Endothelial cell (in vitro differentiated cells): ENCODE results near the gene SFRP2. TPM values are rescaled to one million over a fixed set of nuclear protein-coding genes. Genes with fewer than 3 reads are reported as not detected.

ENCODE experiments used
- DNase-seq: peaks from one replicate; pipeline ENCODE4 v3.0.0; 2021; ENCODE audit warnings: low spot score
- H3K27ac Mint-ChIP-seq: one replicate; pipeline ENCODE4 v1.8.0; 2021; ENCODE audit warnings: mixed read lengths, inconsistent platforms; ENCODE audit not compliant: unreplicated experiment
- H3K27me3 Mint-ChIP-seq: one replicate; pipeline ENCODE4 v1.8.0; 2021; ENCODE audit warnings: mild to moderate bottlenecking, moderate library complexity, mixed read lengths, inconsistent platforms; ENCODE audit not compliant: unreplicated experiment
- H3K36me3 Mint-ChIP-seq: one replicate; pipeline ENCODE4 v1.8.0; 2021; ENCODE audit warnings: mild to moderate bottlenecking, low read depth, mixed read lengths, inconsistent platforms; ENCODE audit not compliant: unreplicated experiment
- H3K4me1 Mint-ChIP-seq: one replicate; pipeline ENCODE4 v1.8.0; 2021; ENCODE audit warnings: mild to moderate bottlenecking, mixed read lengths, inconsistent platforms; ENCODE audit not compliant: unreplicated experiment
- H3K4me3 Mint-ChIP-seq: one replicate; pipeline ENCODE4 v1.8.0; 2021; ENCODE audit warnings: mild to moderate bottlenecking, mixed read lengths, inconsistent platforms; ENCODE audit not compliant: unreplicated experiment
- H3K9me3 Mint-ChIP-seq: one replicate; pipeline ENCODE4 v1.8.0; 2021; ENCODE audit warnings: mixed read lengths, inconsistent platforms; ENCODE audit not compliant: unreplicated experiment
- total RNA-seq: library from RNA; stranded (reverse); fragmentation: NEBNext Ultra II Directional; extraction: Animal tissue kit (Norgen Biotek cat#: 25700); gene quantifications from one replicate; pipeline ENCODE4 v1.2.1, GENCODE V29; 2021; ENCODE audit not compliant: unreplicated experiment
- TF ChIP-seq, protein P1 (sequence below): fragments of 200-600 bp; sonication (generic); IDR thresholded peaks from one replicate; pipeline ENCODE4 v1.5.0; 2021; ENCODE audit warnings: antibody characterized with exemption; ENCODE audit not compliant: unreplicated experiment

The SFRP2 gene
- total RNA-seq, 1 donor from 2014 or later: 4.1 TPM

DNA sequence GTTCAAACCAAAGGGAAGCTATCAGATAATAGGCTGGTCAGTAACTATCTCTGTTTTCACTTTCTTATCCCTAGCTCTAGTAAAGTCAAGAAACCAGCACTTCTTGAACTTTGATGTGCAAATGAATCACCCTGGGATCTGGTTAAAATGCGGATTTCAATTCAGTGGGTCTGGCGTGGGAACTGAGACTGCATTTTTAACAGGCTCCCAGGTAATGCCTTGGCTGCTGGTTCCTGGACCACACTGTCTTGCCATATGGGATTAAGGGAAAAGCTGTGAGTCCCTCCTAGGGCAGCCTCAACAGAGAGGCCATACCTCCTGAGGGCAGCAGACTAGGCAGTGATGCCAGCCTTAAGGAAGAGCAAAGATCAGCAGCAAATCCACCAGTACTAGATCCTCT, 30.7 kb downstream of the SFRP2 start:
- H3K27ac Mint-ChIP-seq: no peak overlapping the region
- H3K36me3 Mint-ChIP-seq: no peaks in the 10 kb centered on the region
- H3K4me3 Mint-ChIP-seq: no peak overlapping the region
- H3K4me1 Mint-ChIP-seq: peaks cover 2% of the 10 kb centered on the region
- H3K27me3 Mint-ChIP-seq: peaks cover 11% of the 10 kb centered on the region
- TF ChIP-seq, protein P1, sequence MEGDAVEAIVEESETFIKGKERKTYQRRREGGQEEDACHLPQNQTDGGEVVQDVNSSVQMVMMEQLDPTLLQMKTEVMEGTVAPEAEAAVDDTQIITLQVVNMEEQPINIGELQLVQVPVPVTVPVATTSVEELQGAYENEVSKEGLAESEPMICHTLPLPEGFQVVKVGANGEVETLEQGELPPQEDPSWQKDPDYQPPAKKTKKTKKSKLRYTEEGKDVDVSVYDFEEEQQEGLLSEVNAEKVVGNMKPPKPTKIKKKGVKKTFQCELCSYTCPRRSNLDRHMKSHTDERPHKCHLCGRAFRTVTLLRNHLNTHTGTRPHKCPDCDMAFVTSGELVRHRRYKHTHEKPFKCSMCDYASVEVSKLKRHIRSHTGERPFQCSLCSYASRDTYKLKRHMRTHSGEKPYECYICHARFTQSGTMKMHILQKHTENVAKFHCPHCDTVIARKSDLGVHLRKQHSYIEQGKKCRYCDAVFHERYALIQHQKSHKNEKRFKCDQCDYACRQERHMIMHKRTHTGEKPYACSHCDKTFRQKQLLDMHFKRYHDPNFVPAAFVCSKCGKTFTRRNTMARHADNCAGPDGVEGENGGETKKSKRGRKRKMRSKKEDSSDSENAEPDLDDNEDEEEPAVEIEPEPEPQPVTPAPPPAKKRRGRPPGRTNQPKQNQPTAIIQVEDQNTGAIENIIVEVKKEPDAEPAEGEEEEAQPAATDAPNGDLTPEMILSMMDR: no peak
- DNase-seq: no peak
- H3K9me3 Mint-ChIP-seq: no peaks in the 10 kb centered on the region

DNA sequence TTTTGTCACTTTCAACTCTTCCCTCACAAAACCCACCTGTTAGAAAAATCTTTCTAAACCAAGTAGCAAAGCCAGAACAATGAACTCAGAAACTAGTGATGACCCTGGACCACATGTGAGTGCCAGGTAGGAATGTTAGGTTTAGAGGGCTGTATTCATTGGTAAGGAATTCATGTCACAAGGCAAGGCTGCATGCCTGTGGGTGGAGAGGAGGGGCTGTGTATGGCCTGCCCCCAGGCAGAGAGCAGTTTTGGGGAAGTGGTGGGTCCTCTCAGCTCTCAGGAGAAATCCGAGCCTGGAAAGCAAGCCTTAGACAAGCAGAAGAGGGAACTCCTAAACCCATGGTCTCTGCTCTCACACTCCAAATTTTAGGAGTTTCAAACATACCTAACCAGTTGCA, 31.5 kb downstream of the SFRP2 start:
- Mint-ChIP-seq H3K27me3 (peaks cover 11% of the 10 kb centered on the region), H3K4me1 (peaks cover 2% of the 10 kb centered on the region), H3K27ac (no peak overlapping the region), H3K4me3 (no peak overlapping the region), H3K36me3 (no peaks in the 10 kb centered on the region), H3K9me3 (no peaks in the 10 kb centered on the region)
- TF ChIP-seq, protein P1: no peak
- no peak for DNase-seq

DNA sequence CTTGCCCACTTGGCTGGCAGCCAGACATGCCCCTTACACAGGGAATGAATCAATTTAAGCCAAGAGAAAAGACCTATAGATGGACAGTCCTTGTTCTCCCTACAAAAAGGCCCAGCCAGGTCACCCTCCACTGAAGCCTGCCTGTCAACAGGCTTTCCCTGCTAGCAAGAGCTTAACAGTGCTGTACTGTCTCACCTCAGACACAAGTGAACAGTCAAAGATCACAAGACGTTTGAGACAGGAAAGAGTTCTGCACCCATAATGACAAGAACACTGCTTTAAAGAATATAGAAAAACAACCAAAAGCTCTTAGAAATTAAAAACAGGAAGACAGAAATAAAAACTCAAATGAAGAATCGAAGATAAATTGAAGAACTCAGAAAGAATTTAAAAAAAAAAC, 33.7 kb downstream of the SFRP2 start:
- no peak overlapping the region for H3K27ac Mint-ChIP-seq
- no peaks in the 10 kb centered on the region for H3K36me3 Mint-ChIP-seq
- no peak for DNase-seq
- H3K4me3 Mint-ChIP-seq: no peak overlapping the region
- TF ChIP-seq, protein P1: no peak
- H3K4me1 Mint-ChIP-seq: peaks cover 2% of the 10 kb centered on the region
- no peaks in the 10 kb centered on the region for H3K9me3 Mint-ChIP-seq
- peaks cover 11% of the 10 kb centered on the region for H3K27me3 Mint-ChIP-seq

DNA sequence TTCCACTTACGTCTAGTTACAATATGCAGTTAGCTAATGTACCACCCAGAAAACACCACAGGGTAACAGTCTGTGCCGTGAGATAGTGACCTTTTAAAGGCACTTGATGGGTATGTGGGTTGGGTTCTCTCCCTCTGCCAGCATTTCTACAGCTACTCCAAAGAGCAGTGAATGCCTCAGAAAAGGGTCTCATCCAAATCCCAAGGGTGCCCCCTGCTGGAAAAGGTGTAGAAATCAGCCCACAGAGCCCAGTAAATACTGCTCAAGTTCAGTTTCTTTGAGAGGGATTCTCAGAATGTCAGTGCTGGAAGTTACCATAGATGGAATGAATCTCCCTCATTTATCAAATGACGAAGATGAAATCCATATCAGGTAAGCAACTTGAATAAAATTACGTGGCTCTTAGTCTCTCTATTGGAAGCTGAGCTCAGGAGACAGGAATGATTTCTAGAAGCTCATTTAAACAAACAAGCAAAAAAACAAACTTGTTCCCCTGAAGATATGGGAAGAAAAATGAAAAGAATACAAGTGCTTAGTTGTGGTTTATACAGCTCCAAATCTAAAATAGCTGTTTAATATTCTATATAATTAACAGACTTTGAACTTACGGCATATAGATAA, 38.6 kb downstream of the SFRP2 start:
- H3K9me3 Mint-ChIP-seq: no peaks in the 10 kb centered on the region

DNA sequence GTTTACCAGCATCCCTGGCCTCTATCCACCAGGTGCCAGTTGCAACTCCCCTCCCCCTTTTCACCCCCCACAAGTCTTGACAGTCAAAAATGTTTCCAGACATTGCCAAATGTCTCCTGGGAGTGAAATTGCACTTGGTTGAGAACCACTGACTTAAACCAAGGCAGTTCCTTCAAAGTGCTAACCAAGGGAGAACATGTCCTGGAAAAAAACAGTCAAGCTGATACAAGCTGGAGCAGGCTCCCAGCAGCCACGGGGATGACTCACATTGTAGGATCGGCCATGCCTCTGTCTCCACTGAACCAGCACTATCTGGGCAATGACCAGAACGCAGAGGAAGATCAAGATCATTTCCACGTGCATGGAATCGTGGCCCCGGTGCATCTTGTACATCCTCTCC, 40.5 kb downstream of the SFRP2 start:
- DNase-seq: no peak
- TF ChIP-seq, protein P1: no peak
- Mint-ChIP-seq H3K4me3 (no peak overlapping the region), H3K4me1 (no peaks in the 10 kb centered on the region), H3K9me3 (no peaks in the 10 kb centered on the region), H3K27ac (no peak overlapping the region), H3K36me3 (no peaks in the 10 kb centered on the region), H3K27me3 (no peaks in the 10 kb centered on the region)

More for the DNA sequence above, 38.6 kb downstream of the SFRP2 start:
- H3K4me3 Mint-ChIP-seq: no peak overlapping the region
- H3K4me1 Mint-ChIP-seq: no peaks in the 10 kb centered on the region
- no peaks in the 10 kb centered on the region for H3K36me3 Mint-ChIP-seq
- peak; percentile 86 for DNase-seq
- TF ChIP-seq, protein P1: peak; percentile 76
- no peak overlapping the region for H3K27ac Mint-ChIP-seq
- H3K27me3 Mint-ChIP-seq: no peaks in the 10 kb centered on the region
